CD4-positive, alpha-beta T cell (primary cell): Measurements from ENCODE around the gene RBM5. TPM values are rescaled to one million over a fixed set of nuclear protein-coding genes. Genes with fewer than 3 reads are reported as not detected.

Experiments used
- ATAC-seq: fragments of 200-7000 bp; cut with Tn5 transposase; one replicate; pipeline ENCODE4 v1.10.0; 2022; ENCODE audit warnings: mild to moderate bottlenecking; ENCODE audit not compliant: poor library complexity
- CTCF ChIA-PET: fragments of 350-600 bp; sonication (Branson Sonifier 250); formaldehyde crosslinking; loops from one replicate; lab custom pipeline; 2021; ENCODE audit warnings: antibody characterized with exemption, inconsistent platforms; lab: Charles Lee
- POLR2A ChIA-PET: fragments of 350-600 bp; sonication (Branson Sonifier 250); formaldehyde crosslinking; loops from one replicate; lab custom pipeline; 2021; ENCODE audit warnings: antibody characterized with exemption, inconsistent platforms; lab: Charles Lee
- DNase-seq, 14 experiments: peaks; one replicate each; pipeline ENCODE4 v3.0.0-alpha.2; 2013 to 2020; ENCODE audit warnings: mixed read lengths in 2 of 14
- H3K27ac ChIP-seq, 2 donors: one replicate each; pipeline versions ENCODE4 v1.5.1 to v1.7.0; 2013; ENCODE audit warnings: low read length in 2 of 2, low read depth in 1 of 2, mild to moderate bottlenecking in 1 of 2
- H3K27me3 ChIP-seq, 2 experiments: 1 replicate in 1 of 2; 2 replicates in 1 of 2; pipeline versions ENCODE4 v1.6.1 to v1.7.0; 2013; ENCODE audit warnings: low read length in 2 of 2, control low read depth in 1 of 2, mild to moderate bottlenecking in 1 of 2, moderate library complexity in 1 of 2; ENCODE audit not compliant: insufficient read depth in 2 of 2, control insufficient read depth in 1 of 2
- H3K36me3 ChIP-seq: one replicate; pipeline ENCODE4 v1.6.1; 2013; ENCODE audit warnings: low read length, control low read depth; ENCODE audit not compliant: insufficient read depth
- H3K4me1 ChIP-seq: one replicate; pipeline ENCODE4 v1.6.1; 2013; ENCODE audit warnings: low read length, control low read depth; ENCODE audit not compliant: insufficient read depth
- H3K4me3 ChIP-seq: one replicate; pipeline ENCODE4 v1.5.1; 2013; ENCODE audit warnings: mild to moderate bottlenecking, low read length, moderate library complexity
- H3K9me3 ChIP-seq, 2 experiments: 1 replicate in 1 of 2; 2 replicates in 1 of 2; pipeline versions ENCODE4 v1.6.1 to v1.7.0; 2013; ENCODE audit warnings: low read length in 2 of 2, mild to moderate bottlenecking in 2 of 2, control low read depth in 1 of 2, moderate library complexity in 1 of 2; ENCODE audit not compliant: control insufficient read depth in 1 of 2, insufficient read depth in 1 of 2
- H3K27ac Mint-ChIP-seq: one replicate; pipeline ENCODE4 v1.8.0; 2020; ENCODE audit warnings: mixed read lengths
- H3K27me3 Mint-ChIP-seq: one replicate; pipeline ENCODE4 v1.8.0; 2021; ENCODE audit warnings: mixed read lengths
- H3K36me3 Mint-ChIP-seq: one replicate; pipeline ENCODE4 v1.8.0; 2021; ENCODE audit warnings: low read depth, mixed read lengths
- H3K4me1 Mint-ChIP-seq: one replicate; pipeline ENCODE4 v1.8.0; 2021; ENCODE audit warnings: low read depth, mixed read lengths
- H3K4me3 Mint-ChIP-seq: one replicate; pipeline ENCODE4 v1.8.0; 2020; ENCODE audit warnings: mild to moderate bottlenecking, mixed read lengths
- H3K9me3 Mint-ChIP-seq: one replicate; pipeline ENCODE4 v1.8.0; 2020; ENCODE audit warnings: mixed read lengths
- intact Hi-C, 2 experiments: fragments of 100-400 bp; cut with DNase I in 1 of 2; cut with micrococcal nuclease in 1 of 2; formaldehyde crosslinking; loops; one replicate each; pipeline versions ENCODE4 v1.15.1 to v1.9.0; 2023 to 2025; cut with DNase I, micrococcal nuclease
- total RNA-seq, 174 experiments: library from RNA in 2 of 174; stranded (reverse) in 2 of 174; gene quantifications; one replicate each; pipeline ENCODE4 v1.2.3 and lab custom pipeline; 2021 to 2026
- TF ChIP-seq, protein P1 (sequence below): fragments of 200-600 bp; IDR thresholded peaks from one replicate; pipeline ENCODE4 v1.8.0; 2022; ENCODE audit warnings: antibody characterized with exemption, mild to moderate bottlenecking

Gene RBM5
- total RNA-seq, 2 experiments from 2014 or later = 324 to 330 TPM

DNA sequence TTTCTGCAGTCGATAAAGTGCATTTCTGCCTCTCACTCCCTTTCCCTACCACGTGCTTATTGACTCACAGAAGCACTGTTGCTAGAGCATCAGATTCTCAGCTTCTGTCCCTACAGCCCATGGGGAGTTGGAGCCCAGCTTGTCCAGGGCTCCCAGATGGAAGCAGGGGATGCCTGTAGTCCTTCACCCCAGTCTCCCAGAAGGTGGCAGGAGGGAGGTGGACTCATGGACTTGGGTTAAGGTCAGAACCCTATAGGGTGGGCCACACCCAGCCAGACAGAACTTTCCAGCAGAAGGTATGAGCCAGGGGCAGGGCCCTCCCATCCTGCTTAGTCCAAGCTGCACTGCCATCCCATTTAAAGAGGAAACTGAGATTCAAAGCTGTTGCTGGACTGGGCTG is 33.4 kb downstream of the RBM5 start:
- ATAC-seq (no peak), DNase-seq (peak in 1 of 14 experiments; percentile 25)
- Mint-ChIP-seq H3K4me3 (no peak overlapping the region), H3K9me3 (no peaks in the 10 kb centered on the region), H3K4me1 (peaks cover 6% of the 10 kb centered on the region), H3K27ac (peak overlapping the region; percentile 61), H3K27me3 (no peaks in the 10 kb centered on the region), H3K36me3 (peaks cover 42% of the 10 kb centered on the region)
- ChIA-PET POLR2A (no interaction called here), CTCF (interaction anchor here (1.0 to 2.0 kb wide), 2 partner anchors 32 to 104 kb away, joined by 3 to 7 read pairs; no protein-coding TSS in a partner anchor)
- H3K27ac ChIP-seq = no peak overlapping the region
- H3K4me3 ChIP-seq = no peak overlapping the region
- TF ChIP-seq, protein P1, sequence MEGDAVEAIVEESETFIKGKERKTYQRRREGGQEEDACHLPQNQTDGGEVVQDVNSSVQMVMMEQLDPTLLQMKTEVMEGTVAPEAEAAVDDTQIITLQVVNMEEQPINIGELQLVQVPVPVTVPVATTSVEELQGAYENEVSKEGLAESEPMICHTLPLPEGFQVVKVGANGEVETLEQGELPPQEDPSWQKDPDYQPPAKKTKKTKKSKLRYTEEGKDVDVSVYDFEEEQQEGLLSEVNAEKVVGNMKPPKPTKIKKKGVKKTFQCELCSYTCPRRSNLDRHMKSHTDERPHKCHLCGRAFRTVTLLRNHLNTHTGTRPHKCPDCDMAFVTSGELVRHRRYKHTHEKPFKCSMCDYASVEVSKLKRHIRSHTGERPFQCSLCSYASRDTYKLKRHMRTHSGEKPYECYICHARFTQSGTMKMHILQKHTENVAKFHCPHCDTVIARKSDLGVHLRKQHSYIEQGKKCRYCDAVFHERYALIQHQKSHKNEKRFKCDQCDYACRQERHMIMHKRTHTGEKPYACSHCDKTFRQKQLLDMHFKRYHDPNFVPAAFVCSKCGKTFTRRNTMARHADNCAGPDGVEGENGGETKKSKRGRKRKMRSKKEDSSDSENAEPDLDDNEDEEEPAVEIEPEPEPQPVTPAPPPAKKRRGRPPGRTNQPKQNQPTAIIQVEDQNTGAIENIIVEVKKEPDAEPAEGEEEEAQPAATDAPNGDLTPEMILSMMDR = no peak
- no peaks in the 10 kb centered on the region for H3K9me3 ChIP-seq
- H3K27me3 ChIP-seq = no peaks in the 10 kb centered on the region
- H3K36me3 ChIP-seq = peaks cover 35% of the 10 kb centered on the region
- intact Hi-C loops = loop anchor here in 1 of 2 experiments (1.0 kb wide), 1 partner anchor 151 kb away; no protein-coding TSS in a partner anchor
- H3K4me1 ChIP-seq = peaks cover 7% of the 10 kb centered on the region

DNA sequence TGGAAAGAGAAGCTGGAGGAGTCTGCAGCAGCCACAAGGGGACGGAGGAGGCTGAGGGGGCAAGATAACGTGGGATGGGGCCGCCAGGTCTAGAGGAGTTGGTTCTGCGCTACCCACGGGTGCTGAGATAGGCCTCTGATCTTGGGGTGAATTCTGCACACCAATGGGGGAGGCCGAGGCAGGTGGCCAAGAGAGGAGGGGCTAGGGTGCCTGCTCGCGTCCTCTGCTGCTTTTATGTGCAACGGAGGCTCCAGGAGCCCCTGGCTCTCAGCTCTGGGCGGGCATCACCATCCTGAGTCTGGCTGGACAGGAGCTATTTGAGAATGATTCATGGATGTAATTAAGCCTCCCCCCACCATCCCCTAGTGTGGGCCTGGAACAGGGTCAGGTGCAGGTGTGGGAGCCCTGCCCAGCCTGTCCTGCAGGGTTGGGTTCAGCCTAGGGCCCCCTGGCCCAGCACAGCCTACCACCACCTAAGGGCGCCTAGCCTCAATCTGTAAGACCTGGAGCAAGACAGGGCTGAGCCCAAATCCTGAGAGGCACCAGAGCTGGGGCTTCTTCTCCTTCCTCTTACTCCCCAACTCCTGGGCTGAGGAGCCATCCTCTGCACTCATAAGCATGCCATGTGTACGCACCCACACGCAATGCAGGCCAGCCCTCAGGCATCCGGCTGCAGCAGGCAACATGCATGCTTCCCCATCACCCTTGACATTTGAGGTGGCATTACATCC is 34.1 kb downstream of the RBM5 start:
- Histone ChIP-seq H3K27ac (no peak overlapping the region), H3K36me3 (peaks cover 27% of the 10 kb centered on the region), H3K9me3 (no peaks in the 10 kb centered on the region), H3K27me3 (no peaks in the 10 kb centered on the region), H3K4me1 (peaks cover 7% of the 10 kb centered on the region), H3K4me3 (no peak overlapping the region)
- DNase-seq (peak in 1 of 14 experiments; percentile 23), ATAC-seq (no peak)
- TF ChIP-seq, protein P1 = no peak
- H3K4me3 Mint-ChIP-seq = no peak overlapping the region
- no peaks in the 10 kb centered on the region for H3K27me3 Mint-ChIP-seq
- H3K27ac Mint-ChIP-seq = peak overlapping the region; percentile 27
- no peaks in the 10 kb centered on the region for H3K9me3 Mint-ChIP-seq
- peaks cover 35% of the 10 kb centered on the region for H3K36me3 Mint-ChIP-seq
- CTCF ChIA-PET = interaction anchor here (1.0 to 2.0 kb wide), 2 partner anchors 31 to 103 kb away, joined by 3 to 7 read pairs; no protein-coding TSS in a partner anchor
- H3K4me1 Mint-ChIP-seq = peaks cover 6% of the 10 kb centered on the region
- intact Hi-C loops = loop anchor here in 1 of 2 experiments (1.0 kb wide), 1 partner anchor 150 kb away; no protein-coding TSS in a partner anchor
- POLR2A ChIA-PET = no interaction called here

DNA sequence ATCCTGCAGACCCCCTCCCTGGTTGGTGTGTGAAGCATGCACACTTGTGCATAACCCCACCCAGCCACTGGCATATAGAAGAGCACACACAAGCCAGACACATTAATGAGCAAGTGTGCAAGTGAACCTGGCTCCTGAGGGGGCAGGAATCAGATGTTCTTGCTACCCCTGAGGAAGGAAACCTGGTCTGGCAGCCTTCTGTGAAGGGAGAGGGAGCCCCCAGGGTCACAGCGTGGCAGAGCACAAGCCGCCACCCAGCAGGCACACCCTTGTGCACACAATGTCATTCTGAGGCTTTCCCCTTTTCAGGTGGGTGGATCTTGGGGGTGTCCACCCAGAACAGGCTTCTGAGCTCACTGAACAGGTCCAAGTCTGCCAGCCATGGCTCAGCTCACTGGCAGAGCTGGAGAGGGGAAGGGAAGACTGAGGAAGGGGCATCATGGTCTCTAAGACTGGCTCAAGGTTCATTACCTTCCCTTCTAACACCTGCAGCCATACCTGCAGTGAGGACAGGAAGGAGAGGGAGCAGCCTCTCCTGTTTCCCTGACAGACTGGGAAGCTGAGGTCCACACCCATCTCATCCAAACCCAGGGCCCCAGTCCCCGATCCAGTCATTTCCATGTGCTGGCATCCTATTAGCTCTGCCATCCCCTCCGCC is 34.8 kb downstream of the RBM5 start:
- H3K36me3 Mint-ChIP-seq = peaks cover 28% of the 10 kb centered on the region
- no peak overlapping the region for H3K4me3 Mint-ChIP-seq
- H3K27ac Mint-ChIP-seq = peak overlapping the region; percentile 27
- Histone ChIP-seq H3K9me3 (no peaks in the 10 kb centered on the region), H3K36me3 (peaks cover 20% of the 10 kb centered on the region), H3K27me3 (no peaks in the 10 kb centered on the region), H3K27ac (no peak overlapping the region), H3K4me3 (no peak overlapping the region), H3K4me1 (peaks cover 7% of the 10 kb centered on the region)
- ATAC-seq (no peak), DNase-seq (no peak)
- H3K4me1 Mint-ChIP-seq = peaks cover 6% of the 10 kb centered on the region
- POLR2A ChIA-PET = no interaction called here
- TF ChIP-seq, protein P1 = no peak
- CTCF ChIA-PET = no interaction called here
- intact Hi-C loops = no loop called here
- H3K27me3 Mint-ChIP-seq = no peaks in the 10 kb centered on the region
- no peaks in the 10 kb centered on the region for H3K9me3 Mint-ChIP-seq
